Caki2 (cell line): ENCODE data around the gene PCNA. TPM values are rescaled to one million over a fixed set of nuclear protein-coding genes. Genes with fewer than 3 reads are reported as not detected.
"Not testable (repeated sequence)": the region's sequence is repeated elsewhere in the genome, so short reads cannot be mapped to it uniquely, and the experiment has no call there.

Source experiments
- DNase-seq: peaks from one replicate; pipeline ENCODE4 v3.0.0-alpha.2; 2015; ENCODE audit warnings: low read depth
- in situ Hi-C: cut with HindIII; loops from 2 replicates; pipeline ENCODE4 v1.10.0; 2016; ENCODE audit warnings: low sequenced_read_pairs, low pct_unique_long_range_greater_than_20kb, mixed read lengths
- total RNA-seq: library from RNA; depleted of rRNA; stranded (reverse); fragments of >200 nt; shearing (Covaris generic); gene quantifications from 2 replicates; pipeline ENCODE4 v1.2.3, GENCODE V29; 2014; ENCODE audit warnings: low replicate concordance

The PCNA gene
- total RNA-seq, 1 experiment from 2014 or later: 432 TPM

DNA sequence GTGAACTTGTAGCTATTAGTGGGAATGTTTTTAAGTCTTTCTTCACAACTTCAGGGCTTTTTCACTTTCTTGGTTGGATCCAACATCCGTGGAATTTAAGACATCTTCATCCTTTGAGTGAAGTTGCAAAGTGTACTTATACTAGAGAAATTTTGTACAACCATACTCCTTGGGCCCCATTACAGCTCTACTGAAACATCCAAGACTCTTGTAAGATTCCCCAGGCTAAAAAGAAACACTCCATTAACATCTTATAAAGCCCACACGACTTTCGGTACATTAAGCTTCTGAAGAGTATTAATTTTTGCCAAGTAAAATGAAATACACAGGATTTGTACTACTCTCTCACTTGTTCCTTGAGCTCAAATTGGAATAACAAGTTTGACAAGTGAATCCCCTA lies 5.4 kb downstream of the PCNA start:
- in situ Hi-C loops: no loop called here

DNA sequence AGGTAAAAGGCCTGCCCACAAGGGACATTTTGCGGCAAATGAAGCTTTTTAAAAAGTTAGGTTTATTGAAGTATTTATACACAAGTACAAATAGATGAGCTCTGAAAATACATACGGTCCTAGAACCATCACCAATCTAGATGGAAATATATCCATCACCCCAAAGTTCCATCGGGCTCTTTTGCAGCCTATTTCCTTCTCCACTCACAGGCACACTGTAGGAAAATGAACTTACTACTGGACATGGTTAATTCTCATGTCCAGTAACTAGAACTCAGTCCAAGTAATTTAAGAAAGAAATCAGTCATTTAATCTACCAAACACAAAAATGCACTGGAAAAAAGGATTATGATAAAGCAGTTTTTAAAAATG lies 6.2 kb downstream of the PCNA start:
- in situ Hi-C loops: no loop called here
- DNase-seq: no peak

More for the DNA sequence above, 5.4 kb downstream of the PCNA start:
- no peak for DNase-seq

DNA sequence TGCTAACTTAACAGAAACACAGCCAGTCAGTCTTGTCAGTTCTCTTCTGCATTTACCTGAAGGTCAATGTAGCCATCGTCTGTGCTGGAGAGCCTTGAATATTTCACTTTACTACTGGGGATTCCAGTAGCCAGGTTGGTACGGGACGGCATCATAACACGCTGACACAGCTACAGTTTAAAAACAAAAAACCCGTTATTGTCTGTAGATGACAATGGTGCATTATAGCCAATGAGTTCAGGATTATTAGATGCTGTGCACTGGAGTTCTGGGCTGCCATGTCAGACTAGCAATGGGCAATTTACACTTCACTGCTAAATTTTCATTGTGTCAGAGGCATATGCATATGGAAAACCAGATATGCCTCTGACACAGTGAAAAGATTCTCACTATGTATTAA lies 10.5 kb downstream of the PCNA start:
- DNase-seq: no peak
- in situ Hi-C loops: no loop called here

DNA sequence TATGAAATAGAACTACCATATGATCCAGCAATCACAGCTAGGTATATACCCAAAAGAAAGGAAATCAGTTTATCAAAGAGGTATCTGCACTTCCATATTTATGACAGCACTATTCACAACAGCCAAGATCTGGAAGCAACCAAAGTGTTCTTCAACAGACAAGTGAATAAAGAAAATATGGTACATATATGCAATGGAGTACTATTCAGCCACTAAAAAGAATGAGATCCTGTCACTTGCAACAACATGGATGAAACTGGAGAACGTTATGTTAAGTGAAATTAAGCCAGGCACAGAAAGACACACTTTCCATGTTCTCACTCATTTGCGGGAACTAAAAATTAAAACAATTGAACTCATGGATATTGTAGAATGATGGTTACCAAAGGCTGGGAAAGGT lies 15.3 kb downstream of the PCNA start:
- in situ Hi-C loops: no loop called here
- no peak for DNase-seq

DNA sequence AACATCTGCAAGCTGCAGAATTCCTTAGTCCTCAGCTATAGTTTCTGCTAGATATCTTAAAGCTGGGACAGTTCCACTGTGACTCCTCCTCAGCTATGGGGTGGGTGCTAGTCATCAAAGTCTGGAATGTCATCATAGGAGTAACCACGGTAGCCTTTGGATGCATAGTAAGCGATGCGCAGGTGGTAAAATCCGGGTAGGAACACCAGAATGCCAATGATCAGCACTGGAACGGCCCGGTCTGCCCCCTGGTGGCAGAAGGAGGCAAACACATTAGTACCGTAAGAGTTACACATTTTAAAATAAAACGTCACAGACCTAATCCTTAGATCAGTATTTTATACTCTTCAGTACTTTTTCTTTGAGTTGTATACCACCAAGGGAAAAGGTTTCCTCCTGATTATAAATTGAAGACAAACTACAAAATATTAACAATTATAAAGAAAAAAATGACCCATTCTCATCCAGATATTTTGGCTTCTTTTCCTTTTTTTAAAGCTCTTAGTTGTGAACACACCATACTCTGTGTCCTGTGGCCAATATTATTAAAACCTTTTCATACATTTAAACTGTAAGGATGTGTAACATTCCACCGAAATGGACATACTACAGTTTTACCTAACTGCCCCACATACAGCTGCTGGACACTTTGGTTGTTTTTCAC lies 18.9 kb downstream of the PCNA start:
- peak; percentile 54 for DNase-seq
- in situ Hi-C loops: no loop called here

DNA sequence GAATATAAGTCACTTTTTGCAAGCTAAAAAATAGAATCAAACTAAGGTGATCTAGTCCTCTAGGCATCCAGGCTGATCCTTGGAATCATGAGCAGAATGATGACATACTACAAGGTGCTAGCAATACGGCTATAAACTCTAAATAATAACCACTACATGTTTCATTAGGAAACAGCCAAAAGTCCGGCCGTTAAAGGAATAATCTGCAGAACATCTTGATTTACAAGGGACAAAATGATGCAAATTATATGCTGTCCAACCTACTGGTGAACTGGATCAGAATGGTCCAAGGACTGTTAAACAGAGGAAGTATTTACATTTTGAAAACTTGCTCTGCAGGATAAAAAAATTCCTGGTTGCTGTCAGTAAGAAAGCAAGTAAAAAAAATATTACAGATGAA lies 19.8 kb downstream of the PCNA start:
- DNase-seq, in situ Hi-C loops: not testable (repeated sequence)

DNA sequence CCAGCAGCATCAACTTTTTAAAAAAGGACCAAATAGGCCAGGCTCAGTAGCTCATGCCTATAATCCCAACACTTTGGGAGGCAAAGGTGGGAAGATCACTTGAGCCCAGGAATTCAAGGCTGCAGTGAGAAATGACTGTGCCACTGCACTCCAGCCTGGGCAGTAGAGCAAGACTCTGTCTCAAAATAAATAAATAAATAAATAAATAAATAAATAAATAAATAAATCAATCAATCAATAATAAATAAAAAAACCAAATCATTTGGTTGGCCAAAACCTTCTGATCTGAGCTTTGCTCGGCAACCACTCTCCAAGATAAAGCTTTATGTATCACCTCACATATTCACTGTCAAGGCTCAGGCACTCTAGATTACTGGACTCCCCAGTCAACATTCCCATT lies 20.7 kb downstream of the PCNA start:
- DNase-seq: not testable (repeated sequence)

DNA sequence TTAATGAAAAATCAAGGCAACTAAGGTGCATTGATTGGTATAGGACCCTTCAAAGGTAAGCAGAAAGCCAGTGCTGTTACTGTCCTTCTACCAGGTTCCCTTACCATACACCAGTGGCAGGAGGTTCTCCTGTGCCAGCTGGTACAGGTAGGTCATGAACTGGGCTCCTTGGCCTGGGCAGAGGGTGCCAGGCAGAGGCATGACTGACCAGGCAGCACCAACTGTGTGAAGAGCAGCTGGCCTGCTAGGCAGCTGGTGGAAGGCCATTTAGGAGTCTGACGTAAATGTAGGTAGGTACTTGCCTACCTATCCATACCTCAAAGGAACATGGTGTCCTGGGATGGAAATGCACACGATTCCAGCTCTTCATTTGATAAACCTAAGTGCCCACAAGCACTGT lies 23.3 kb downstream of the PCNA start:
- in situ Hi-C loops: no loop called here
- no peak for DNase-seq

More for the DNA sequence above, 20.7 kb downstream of the PCNA start:
- in situ Hi-C loops: not testable (repeated sequence)

DNA sequence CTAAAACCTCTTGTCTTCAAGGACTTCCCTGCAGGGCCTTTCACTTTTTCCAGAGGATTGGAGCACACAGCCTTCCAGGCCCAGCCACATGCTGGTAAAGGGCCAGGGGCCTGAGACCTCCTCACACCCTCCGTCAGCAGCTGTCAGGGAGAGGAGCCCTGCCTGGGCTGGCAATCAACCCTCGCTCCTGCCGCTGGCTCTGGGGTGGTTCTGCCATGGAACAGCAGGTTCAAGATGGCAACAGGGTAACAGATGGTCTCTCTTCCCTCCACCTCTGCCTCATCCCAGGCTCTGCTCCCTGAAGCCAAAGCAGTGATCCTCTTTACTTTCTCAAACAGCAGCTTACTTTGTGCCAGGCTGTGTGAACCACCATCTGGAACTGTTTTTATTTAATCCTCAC lies 23.8 kb downstream of the PCNA start:
- DNase-seq: no peak
- in situ Hi-C loops: no loop called here

DNA sequence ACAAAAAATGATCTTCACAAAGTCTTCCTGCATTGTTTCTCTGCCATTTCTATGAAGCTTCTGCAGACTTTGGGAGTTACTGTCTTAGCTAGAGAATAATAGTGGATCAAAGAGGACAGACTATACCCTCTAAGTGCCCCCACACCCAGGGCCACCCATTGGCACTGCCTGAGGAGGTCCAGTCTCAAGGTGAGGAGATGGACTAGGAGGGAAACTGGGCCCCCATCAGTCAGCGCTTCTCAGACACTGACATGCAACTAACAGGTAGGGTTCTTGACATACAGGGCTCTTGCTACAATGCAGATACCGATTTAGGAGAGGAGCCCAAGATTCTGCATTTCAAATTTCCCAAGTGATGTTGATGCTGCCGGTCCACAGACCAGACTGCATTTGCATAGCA lies 24.3 kb downstream of the PCNA start:
- no peak for DNase-seq

DNA sequence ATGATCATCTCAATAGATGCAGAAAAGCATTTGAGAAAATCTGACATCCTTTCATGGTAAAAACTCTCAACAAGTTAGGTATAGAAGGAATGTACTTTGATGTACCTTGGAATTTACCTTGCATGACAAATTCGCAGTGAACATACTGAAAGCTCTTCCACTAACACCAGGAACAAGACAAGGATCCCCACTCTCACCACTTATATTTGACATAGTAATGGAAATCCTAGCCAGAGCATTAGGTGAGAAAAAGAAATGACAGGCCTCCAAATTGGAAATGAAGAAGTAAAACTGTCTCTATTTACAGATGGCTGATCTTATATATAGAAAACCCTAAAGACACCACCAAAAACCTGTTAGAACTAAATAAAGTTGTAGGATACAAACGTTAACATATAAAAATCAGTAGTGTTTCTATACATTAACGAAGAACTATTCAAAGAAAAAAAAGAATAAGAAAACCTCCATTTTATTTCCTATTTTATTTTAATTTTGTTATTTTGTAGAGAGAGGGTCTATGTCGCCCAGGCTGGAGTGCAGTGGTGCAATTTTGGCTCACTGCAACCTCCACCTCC lies 26.9 kb downstream of the PCNA start:
- DNase-seq: no peak
- in situ Hi-C loops: no loop called here

More for the DNA sequence above, 24.3 kb downstream of the PCNA start:
- in situ Hi-C loops: no loop called here

DNA sequence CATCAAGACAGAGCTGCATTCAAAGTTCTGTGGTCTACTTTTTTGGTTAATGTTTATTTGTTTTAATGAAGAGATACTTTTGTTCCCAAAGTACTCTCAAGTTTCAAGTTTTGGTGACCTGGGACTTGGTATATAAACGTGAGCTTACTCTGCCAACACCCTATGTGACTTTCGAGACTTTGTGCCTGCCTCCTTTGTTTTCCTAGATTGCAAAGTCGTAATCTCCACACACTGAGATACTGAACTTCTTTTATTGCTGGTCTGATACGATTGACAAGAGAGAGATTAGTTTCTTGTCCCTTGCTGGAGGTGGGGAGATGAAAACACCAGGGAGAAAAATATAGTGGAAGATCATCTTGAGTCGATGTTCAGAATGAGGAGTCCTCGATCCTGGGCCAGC lies 27.9 kb downstream of the PCNA start:
- in situ Hi-C loops: no loop called here
- no peak for DNase-seq

DNA sequence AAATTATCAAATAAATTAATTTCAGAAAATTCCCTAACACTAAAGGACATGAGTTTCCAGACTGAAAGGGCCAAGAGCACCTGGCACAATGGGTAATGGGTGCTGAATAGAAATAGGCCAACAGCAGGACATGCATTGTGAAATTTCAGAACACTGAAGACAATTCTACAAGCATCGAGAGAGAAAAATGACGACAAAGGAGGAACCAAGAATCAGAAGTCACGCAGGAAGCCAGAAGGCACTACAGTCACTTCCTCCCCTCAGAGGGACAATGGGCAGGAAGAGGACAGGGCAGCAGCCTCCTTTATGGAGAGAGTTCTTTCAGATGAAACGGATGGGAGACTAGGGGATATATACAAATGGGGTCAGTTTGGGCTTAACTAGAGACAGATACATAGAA lies 29.6 kb downstream of the PCNA start:
- in situ Hi-C loops: no loop called here
- no peak for DNase-seq

DNA sequence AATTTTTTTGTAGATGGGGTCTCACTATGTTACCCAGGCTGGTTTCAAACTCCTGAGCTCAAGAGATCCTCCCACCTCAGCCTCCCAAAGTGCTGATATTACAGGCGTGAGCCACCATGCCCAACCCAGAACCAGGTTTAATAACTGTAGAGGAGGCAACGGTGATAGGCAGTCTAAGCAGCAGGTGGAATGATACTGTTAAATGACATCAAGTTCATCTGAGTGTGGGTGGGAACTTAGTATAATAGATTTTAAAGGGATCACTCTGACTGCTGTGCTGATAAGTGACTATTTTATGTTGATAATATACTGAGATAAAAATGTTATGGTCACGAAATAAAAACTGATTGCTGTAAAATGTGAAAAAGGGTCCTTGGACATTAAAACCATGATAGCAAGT lies 31.1 kb downstream of the PCNA start:
- DNase-seq: no peak

DNA sequence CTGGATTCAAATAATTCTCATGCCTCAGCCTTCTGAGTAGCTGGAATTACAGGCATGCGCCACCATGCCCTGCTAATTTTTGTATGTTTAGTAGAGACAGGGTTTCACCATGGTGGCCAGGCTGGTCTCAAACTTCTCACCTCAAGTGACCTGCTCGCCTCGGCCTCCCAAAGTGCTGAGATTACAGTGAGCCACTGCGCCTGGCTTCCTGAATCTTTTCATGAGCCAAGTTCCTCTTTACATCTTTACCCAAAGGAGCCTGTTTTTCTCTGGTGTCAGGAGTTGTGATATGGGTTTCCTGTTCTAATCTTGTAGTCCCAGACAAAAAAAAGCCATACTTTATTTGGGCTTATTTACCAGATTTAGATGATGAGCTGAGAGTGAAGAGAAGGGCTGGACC lies 34.4 kb downstream of the PCNA start:
- DNase-seq: no peak
- in situ Hi-C loops: no loop called here

More for the DNA sequence above, 31.1 kb downstream of the PCNA start:
- in situ Hi-C loops: no loop called here

DNA sequence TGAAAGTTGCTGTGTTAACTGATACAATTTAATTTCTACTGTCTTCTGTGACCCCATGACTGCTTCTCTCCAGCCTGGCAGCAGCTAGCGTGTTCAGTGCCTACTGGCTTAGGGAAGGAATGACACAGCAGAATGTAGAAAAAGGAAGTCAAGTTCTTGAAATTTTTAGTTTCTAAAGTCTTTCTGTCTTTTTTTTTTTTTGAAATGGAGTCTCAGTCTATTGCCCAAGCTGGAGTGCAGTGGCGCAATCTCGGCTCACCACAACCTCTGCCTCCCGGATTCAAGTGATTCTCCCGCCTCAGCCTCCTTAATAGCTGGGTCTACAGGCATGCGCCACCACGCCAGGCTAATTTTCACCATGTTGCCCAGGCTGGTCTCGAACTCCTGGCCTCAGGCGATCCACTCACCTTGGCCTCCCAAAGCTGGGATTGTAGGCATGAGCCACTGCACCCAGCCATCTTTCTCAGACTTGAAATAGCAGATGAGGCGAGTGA lies 39.3 kb downstream of the PCNA start:
- in situ Hi-C loops: no loop called here
- DNase-seq: peak; percentile 31

DNA sequence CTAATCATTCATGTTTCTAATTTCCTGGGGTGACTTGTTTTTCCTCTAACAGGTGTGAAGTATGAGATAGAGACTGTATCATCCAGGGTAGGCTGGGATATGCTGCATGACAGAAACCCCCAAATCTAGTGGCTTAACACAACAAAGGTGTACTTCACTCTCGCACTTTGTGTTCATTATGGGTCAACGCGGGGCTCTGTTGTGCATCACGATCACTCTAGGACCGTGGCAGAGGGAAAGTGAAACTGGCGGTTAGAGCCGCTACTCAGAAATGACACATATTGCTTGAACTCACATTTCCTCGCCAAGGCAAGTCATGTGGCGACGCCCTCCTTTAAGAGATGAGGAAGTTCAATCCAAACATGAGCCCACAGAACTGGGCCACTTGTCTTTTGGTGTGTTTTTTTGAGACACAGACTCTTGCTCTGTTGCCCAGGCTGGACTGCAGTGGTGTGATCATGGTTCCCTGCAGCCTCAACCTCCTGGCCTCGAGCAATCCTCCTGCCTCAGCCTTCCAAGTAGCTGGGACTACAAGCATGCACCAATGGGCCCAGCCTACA lies 41.3 kb downstream of the PCNA start:
- in situ Hi-C loops: no loop called here
- DNase-seq: peak; percentile 69

DNA sequence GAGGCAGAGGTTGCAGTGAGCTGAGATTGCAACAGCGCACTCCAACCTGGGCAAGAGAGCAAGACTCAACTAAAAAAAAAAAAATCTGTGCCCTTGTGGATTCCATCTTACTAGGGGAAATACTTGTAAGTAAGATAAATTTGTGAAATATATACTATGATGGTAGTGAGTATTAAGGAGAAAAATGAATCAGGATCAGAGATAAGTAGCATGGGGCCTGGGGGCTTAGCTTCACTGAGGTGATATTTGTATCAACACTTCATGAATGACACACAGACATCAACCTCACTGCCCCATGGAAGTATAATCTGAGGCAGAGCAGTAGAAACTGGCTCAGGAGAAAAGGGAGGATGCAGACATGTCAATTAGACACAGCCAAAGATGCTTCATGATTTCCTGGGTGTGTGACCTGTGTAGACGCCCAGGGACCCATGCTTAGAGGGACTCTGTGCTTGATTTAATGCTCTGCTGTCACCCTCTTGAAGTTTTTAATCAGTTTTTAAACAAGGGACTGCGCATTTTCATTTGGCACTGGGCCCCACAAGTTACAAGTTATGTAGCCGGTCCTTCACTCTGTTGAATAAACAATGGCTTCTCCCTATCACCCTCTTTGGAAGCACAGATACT lies 41.9 kb downstream of the PCNA start:
- no peak for DNase-seq
- in situ Hi-C loops: no loop called here

DNA sequence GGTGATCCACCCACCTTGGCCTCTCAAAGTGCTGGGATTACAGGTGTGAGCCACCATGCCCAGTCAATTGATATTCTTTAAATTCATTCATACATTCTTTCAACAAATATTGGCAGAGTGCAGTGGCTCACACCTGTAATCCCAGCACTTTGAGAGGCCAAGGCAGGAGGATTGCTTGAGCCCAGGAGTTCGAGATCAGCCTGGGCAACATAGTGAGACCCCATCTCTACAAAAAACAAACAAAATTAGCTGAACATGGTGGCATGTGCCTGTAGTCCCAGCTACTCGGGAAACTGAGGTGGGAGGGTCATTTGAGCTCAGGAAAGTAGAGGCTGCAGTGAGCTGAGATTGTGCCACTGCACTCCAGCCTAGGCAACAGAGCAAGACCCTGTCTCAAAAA lies 42.8 kb downstream of the PCNA start:
- DNase-seq, in situ Hi-C loops: not testable (repeated sequence)
